ENCODE results near the gene SMIM24.

SMIM24 gene

DNA sequence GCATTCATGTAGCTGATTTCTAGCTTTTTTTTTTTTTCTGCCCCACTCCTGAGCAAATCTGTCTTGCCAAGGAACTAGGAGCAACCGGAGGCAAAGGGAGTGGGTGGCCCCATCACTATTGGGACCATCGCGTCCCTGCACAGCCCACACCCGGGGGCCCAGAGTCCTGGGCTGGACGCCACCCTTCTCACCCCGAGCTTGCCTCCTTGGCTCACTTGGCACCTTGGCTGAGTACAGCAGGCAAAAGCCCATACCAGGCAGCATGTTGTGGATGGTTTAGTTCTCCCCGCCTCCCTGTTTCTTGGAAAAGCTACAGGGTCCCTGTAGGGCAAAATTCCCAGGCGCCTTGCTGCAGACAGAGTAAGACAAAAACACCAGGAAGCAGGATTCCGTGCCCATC lies 13.7 kb downstream of the SMIM24 start:
- no peak overlapping the region for H3K4me2 ChIP-seq (ENCODE audit: low read length)

GRCh38 chr19:3465552-3465951 lies 14.8 kb downstream of the SMIM24 start:
- H3K4me3 ChIP-seq (ENCODE audit: low read length): no peak overlapping the region
- peaks cover 22% of the 10 kb centered on the region for H3K36me3 ChIP-seq (ENCODE audit: insufficient read depth, low read length)
- H3K9me3 ChIP-seq (replicated peaks; ENCODE audit: low read length): no peaks in the 10 kb centered on the region
- no peak overlapping the region for H3K9ac ChIP-seq (ENCODE audit: low read depth, low read length)
- H3K27me3 ChIP-seq (ENCODE audit: control insufficient read depth, insufficient read depth, low read length): no peaks in the 10 kb centered on the region
- no peaks in the 10 kb centered on the region for H3K4me1 ChIP-seq (ENCODE audit: control insufficient read depth, insufficient read depth, low read length)
- no peak overlapping the region for H3K4me2 ChIP-seq (ENCODE audit: low read length)

More for the DNA sequence above, 13.7 kb downstream of the SMIM24 start:
- no peak overlapping the region for H3K9ac ChIP-seq (ENCODE audit: low read depth, low read length)
- no peak overlapping the region for H3K4me3 ChIP-seq (ENCODE audit: low read length)
- H3K4me1 ChIP-seq (ENCODE audit: control insufficient read depth, insufficient read depth, low read length): no peaks in the 10 kb centered on the region
- no peaks in the 10 kb centered on the region for H3K9me3 ChIP-seq (replicated peaks; ENCODE audit: low read length)
- no peaks in the 10 kb centered on the region for H3K27me3 ChIP-seq (ENCODE audit: control insufficient read depth, insufficient read depth, low read length)
- H3K36me3 ChIP-seq (ENCODE audit: insufficient read depth, low read length): peaks cover 17% of the 10 kb centered on the region

GRCh38 chr19:3464587-3465235 lies 15.6 kb downstream of the SMIM24 start:
- H3K9ac ChIP-seq (ENCODE audit: low read depth, low read length): no peak overlapping the region
- peaks cover 6% of the 10 kb centered on the region for H3K4me1 ChIP-seq (ENCODE audit: control insufficient read depth, insufficient read depth, low read length)
- H3K4me3 ChIP-seq (ENCODE audit: low read length): no peak overlapping the region
- peaks cover 30% of the 10 kb centered on the region for H3K36me3 ChIP-seq (ENCODE audit: insufficient read depth, low read length)
- H3K4me2 ChIP-seq (ENCODE audit: low read length): no peak overlapping the region
- H3K27me3 ChIP-seq (ENCODE audit: control insufficient read depth, insufficient read depth, low read length): no peaks in the 10 kb centered on the region
- H3K9me3 ChIP-seq (replicated peaks; ENCODE audit: low read length): no peaks in the 10 kb centered on the region

- peaks cover 14% of the 10 kb centered on the region for H3K4me1 ChIP-seq (ENCODE audit: control insufficient read depth, insufficient read depth, low read length)
- no peaks in the 10 kb centered on the region for H3K27me3 ChIP-seq (ENCODE audit: control insufficient read depth, insufficient read depth, low read length)
- no peak overlapping the region for H3K4me3 ChIP-seq (ENCODE audit: low read length)
- H3K9ac ChIP-seq (ENCODE audit: low read depth, low read length): no peak overlapping the region
- peaks cover 31% of the 10 kb centered on the region for H3K36me3 ChIP-seq (ENCODE audit: insufficient read depth, low read length)
- H3K4me2 ChIP-seq (ENCODE audit: low read length): no peak overlapping the region
- H3K9me3 ChIP-seq (replicated peaks; ENCODE audit: low read length): no peaks in the 10 kb centered on the region
Measured at GRCh38 chr19:3463714-3464586, 16.4 kb downstream of the SMIM24 start.

DNA sequence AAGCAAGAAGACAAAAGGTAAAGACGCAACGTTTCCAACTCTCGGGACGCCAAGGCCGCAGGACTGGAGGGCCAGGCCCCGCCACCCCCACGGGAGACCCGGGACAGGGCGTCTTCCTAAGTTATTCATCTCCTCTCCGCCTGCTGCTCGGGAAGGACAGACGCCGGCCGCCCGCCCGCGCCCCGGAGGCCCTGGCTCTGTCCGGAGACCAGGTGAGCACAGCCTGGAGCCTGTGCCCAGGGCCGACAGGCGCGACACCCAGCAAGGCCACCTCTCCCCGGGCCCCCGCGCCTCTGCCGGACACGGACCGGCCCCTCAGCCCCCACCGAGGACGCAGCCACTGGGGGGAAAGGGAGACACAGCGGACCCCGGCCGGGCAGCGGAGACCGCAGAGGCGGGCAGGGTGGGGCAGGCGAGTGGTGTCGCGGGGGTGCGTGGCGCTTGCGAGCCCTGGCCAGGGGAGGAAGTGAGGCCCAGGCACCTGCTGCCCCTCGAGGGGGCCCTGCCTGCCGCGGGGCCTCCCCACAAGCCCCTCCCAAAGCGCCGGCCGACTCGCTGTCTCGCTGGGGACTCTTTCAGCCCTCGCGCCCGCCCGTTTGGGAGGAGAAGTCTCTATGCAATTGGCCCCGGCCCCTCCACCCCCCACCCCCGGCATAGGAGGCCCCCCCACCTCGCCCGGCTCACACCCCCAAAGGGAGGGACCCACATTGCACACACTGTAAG lies 17.2 kb downstream of the SMIM24 start:
- no peak overlapping the region for H3K4me2 ChIP-seq (ENCODE audit: low read length)
- no peaks in the 10 kb centered on the region for H3K9me3 ChIP-seq (replicated peaks; ENCODE audit: low read length)
- peaks cover 22% of the 10 kb centered on the region for H3K4me1 ChIP-seq (ENCODE audit: control insufficient read depth, insufficient read depth, low read length)
- H3K27me3 ChIP-seq (ENCODE audit: control insufficient read depth, insufficient read depth, low read length): no peaks in the 10 kb centered on the region
- H3K4me3 ChIP-seq (ENCODE audit: low read length): no peak overlapping the region
- no peak overlapping the region for H3K9ac ChIP-seq (ENCODE audit: low read depth, low read length)
- peaks cover 35% of the 10 kb centered on the region for H3K36me3 ChIP-seq (ENCODE audit: insufficient read depth, low read length)

DNA sequence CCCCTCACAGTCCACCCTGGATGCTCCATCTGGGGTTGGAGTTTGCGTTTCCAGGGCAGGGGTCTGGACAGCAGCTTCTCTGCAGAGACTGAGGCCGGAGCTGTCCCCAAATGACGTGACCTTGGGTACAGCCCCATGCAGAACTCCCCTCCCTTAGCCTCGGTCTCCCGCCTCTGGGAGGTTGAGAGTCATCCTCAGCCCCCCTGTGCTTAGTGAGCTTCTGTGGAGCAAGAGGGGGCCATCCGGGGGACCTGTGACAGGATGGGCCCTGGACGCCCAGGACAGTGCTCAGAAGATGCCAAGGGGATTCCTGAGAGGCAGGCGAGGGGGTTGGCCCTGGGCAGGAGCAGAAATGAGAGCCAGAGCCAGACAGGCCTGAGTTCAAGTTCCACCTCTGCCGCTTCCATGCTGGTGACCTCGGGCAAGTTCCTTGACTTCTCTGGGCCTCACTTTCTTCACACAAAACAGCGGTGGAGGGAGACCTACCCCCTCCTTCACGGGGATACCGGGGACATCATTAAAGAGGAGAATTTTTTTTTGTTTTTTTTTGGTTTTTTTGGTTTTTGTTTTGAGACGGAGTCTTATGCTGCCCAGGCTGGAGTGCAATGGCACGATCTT lies 20.3 kb downstream of the SMIM24 start:
- no peak overlapping the region for H3K4me2 ChIP-seq (ENCODE audit: low read length)
- H3K9ac ChIP-seq (ENCODE audit: low read depth, low read length): peak overlapping the region; percentile 32
- no peaks in the 10 kb centered on the region for H3K27me3 ChIP-seq (ENCODE audit: control insufficient read depth, insufficient read depth, low read length)
- H3K4me3 ChIP-seq (ENCODE audit: low read length): no peak overlapping the region
- peaks cover 34% of the 10 kb centered on the region for H3K4me1 ChIP-seq (ENCODE audit: control insufficient read depth, insufficient read depth, low read length)
- peaks cover 37% of the 10 kb centered on the region for H3K36me3 ChIP-seq (ENCODE audit: insufficient read depth, low read length)
- H3K9me3 ChIP-seq (replicated peaks; ENCODE audit: low read length): no peaks in the 10 kb centered on the region

- H3K9ac ChIP-seq (ENCODE audit: low read depth, low read length): peak overlapping the region; percentile 58
- peak overlapping the region; percentile 42 for H3K4me2 ChIP-seq (ENCODE audit: low read length)
- H3K36me3 ChIP-seq (ENCODE audit: insufficient read depth, low read length): peaks cover 44% of the 10 kb centered on the region
- peaks cover 34% of the 10 kb centered on the region for H3K4me1 ChIP-seq (ENCODE audit: control insufficient read depth, insufficient read depth, low read length)
- peak overlapping the region; percentile 25 for H3K4me3 ChIP-seq (ENCODE audit: low read length)
- H3K9me3 ChIP-seq (replicated peaks; ENCODE audit: low read length): no peaks in the 10 kb centered on the region
- no peaks in the 10 kb centered on the region for H3K27me3 ChIP-seq (ENCODE audit: control insufficient read depth, insufficient read depth, low read length)
Measured at GRCh38 chr19:3459089-3459881, 21.0 kb downstream of the SMIM24 start.

DNA sequence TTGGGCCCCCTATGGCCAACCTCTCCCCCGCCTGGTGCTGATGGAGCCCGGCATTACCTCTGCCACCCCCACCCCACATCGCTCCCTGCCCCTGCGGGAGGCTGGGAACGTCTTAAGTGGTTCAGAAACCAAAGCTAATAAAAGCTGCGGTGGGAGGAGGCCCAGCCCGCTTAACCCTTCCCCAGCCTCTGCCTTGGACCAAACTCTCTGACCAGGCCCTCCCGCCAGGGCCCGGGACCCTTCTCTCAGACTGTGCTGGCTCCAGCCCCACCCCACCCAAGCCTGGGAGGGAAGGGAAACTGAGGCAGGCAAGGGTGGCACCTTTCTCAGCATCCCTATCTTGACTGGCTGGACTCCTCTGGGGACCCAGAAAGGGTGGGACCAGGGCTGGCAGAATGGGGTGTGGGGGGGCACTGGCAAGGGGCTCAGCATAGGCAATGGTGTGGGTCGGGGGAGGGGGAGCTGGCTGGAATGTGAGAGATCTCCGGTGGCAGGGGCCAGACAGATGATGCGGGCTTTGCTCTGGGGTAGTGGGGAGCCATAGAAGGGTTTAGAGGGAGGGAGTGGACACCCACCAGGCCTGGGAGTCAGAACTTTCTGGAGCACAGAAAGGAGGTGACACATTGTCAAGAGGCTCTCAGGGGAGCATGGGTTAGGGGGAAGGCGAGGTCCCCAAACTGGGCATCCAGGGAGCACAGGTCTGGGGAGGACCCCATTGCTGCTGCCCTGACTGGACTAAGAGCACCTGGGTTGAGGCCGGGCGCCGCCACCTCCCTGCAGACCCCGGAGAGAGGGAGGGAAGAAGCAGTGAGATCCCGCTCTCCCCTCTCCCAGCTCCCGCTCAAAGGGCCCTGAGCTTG lies 21.9 kb downstream of the SMIM24 start:
- Histone ChIP-seq H3K9me3 (replicated peaks; ENCODE audit: low read length) (no peaks in the 10 kb centered on the region), H3K4me1 (ENCODE audit: control insufficient read depth, insufficient read depth, low read length) (peaks cover 34% of the 10 kb centered on the region), H3K4me2 (ENCODE audit: low read length) (peak overlapping the region; percentile 42), H3K9ac (ENCODE audit: low read depth, low read length) (peak overlapping the region; percentile 58), H3K4me3 (ENCODE audit: low read length) (no peak overlapping the region), H3K36me3 (ENCODE audit: insufficient read depth, low read length) (peaks cover 50% of the 10 kb centered on the region), H3K27me3 (ENCODE audit: control insufficient read depth, insufficient read depth, low read length) (no peaks in the 10 kb centered on the region)

DNA sequence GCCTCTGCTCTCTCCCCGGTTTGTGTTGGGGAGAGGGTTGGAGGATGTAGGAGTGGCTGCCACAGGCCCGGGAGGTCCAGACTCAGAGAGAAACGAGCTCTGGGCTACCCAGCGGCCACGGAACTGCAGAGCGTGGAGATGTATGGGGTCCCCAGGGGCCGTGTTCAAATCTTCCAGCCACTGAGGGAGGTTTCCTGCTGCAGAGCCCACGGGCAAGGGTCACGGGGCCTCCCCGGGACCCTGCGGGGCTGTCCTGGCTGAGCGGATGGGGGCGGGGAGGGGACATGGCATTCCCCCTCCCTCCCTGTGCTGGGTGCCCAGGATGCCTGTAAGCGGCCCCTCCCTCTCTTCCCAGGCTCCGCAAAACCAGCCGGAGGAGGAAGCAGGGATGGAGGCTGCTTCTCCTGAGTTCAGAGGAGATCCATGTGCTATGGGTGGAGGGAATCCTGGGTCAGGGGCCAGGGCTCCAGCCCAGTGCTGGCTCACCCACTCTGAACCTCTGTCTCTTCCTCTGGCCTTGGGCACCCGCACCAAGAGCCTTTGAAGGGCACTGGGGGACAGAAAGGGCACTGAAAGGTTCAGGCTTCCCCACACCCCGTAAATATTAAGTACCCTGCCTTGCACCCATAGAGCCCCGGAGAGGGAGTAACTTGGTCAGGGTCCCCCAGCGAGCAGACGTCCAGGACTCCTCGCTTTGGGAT lies 22.6 kb downstream of the SMIM24 start:
- Histone ChIP-seq H3K9me3 (replicated peaks; ENCODE audit: low read length) (no peaks in the 10 kb centered on the region), H3K27me3 (ENCODE audit: control insufficient read depth, insufficient read depth, low read length) (no peaks in the 10 kb centered on the region), H3K4me1 (ENCODE audit: control insufficient read depth, insufficient read depth, low read length) (peaks cover 34% of the 10 kb centered on the region), H3K9ac (ENCODE audit: low read depth, low read length) (peak overlapping the region; percentile 58), H3K4me2 (ENCODE audit: low read length) (no peak overlapping the region), H3K36me3 (ENCODE audit: insufficient read depth, low read length) (peaks cover 57% of the 10 kb centered on the region), H3K4me3 (ENCODE audit: low read length) (no peak overlapping the region)
